ENCODE measurements around the gene NELL2. TPM values are rescaled to one million over a fixed set of nuclear protein-coding genes. Genes with fewer than 3 reads are reported as not detected.

NELL2 gene
- total and polyA plus RNA-seq, 2 donors = 4.5 to 8.4 TPM

DNA sequence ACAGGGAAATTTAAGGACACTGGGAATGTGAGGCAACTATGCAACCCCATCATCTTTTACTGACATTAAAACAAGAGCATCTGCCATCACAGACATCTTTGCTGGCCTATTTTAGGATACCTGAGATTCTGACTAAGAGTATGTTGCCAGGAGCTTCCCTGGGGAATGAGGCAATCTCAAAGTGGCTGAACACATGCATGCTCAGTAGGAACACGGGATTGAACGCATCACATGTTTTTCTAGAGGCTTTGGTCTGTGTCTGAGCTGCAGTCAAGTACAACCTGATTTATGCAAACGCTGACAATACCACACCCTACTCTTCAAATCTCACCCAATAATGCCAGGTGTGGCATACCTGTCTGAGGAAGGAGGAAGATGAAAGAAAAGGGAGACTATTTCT, 416.5 kb downstream of the NELL2 start:
- WGBS = 84% methylated on average over 3 of the region's 3 CpGs
- Histone ChIP-seq H3K27ac (ENCODE audit: low read depth in 1 of 2, low read length in 1 of 2) (no peak overlapping the region), H3K4me1 (ENCODE audit: control insufficient read depth in 2 of 2, insufficient read depth in 2 of 2, low read length in 2 of 2) (no peaks in the 10 kb centered on the region), H3K9me3 (ENCODE audit: control insufficient read depth in 2 of 2, insufficient read depth in 1 of 2, low read length in 1 of 2) (no peaks in the 10 kb centered on the region), H3K27me3 (ENCODE audit: control insufficient read depth in 2 of 2, insufficient read depth in 1 of 2, low read length in 1 of 2) (no peaks in the 10 kb centered on the region), H3K4me3 (ENCODE audit: low read length in 2 of 2) (no peak overlapping the region), H3K36me3 (ENCODE audit: control insufficient read depth in 2 of 2, insufficient read depth in 2 of 2, low read length in 1 of 2) (no peaks in the 10 kb centered on the region)
- DNase-seq (ENCODE audit: low read depth in 6 of 9, low spot score in 9 of 9) = no peak

Other genes with a start within 250 kb of the NELL2 start
- gene DBX2, start 174.8 kb upstream of the NELL2 start, total RNA-seq = under 0.01 TPM
- not detected for gene DBX2, start 174.8 kb upstream of the NELL2 start, polyA plus RNA-seq